A673 (cell line): Measurements from ENCODE around the gene CAPN2.

Experiments
- CTCF ChIP-seq: fragments of 300-800, 200-600 bp; sonication (generic); conservative IDR thresholded peaks from 2 replicates; pipeline ENCODE4 v1.5.1; 2017; ENCODE audit warnings: low read depth, mild to moderate bottlenecking, antibody characterized with exemption, low read length, moderate library complexity, mixed read lengths
- EZH2 ChIP-seq: fragments of 200-600 bp; sonication (generic); IDR thresholded peaks from 2 replicates; pipeline ENCODE4 v1.6.1; 2017; ENCODE audit warnings: borderline replicate concordance, low read depth, mild to moderate bottlenecking, mixed read lengths, antibody characterized with exemption, low read length; ENCODE audit not compliant: poor library complexity, severe bottlenecking

- TF ChIP-seq EZH2 (no peak), CTCF (peak; percentile 98)
These were observed 36.7 kb downstream of the CAPN2 start for GRCh38 chr1:223748773-223749733.
